Nephron progenitor cell (in vitro differentiated cells): ENCODE measurements around the gene PVALEF.

Source experiments
- DNase-seq: peaks from one replicate; pipeline ENCODE4 v3.0.0; 2021
- H3K27ac Mint-ChIP-seq: 2 replicates; pipeline ENCODE4 v1.8.0; 2021; ENCODE audit warnings: mild to moderate bottlenecking, moderate library complexity, mixed read lengths
- H3K27me3 Mint-ChIP-seq: 2 replicates; pipeline ENCODE4 v1.8.0; 2021; ENCODE audit warnings: mild to moderate bottlenecking, low read depth, mixed read lengths; ENCODE audit not compliant: poor library complexity
- H3K36me3 Mint-ChIP-seq: 2 replicates; pipeline ENCODE4 v1.8.0; 2021; ENCODE audit warnings: low read depth, mixed read lengths
- H3K4me1 Mint-ChIP-seq: 2 replicates; pipeline ENCODE4 v1.8.0; 2021; ENCODE audit warnings: mixed read lengths
- H3K4me3 Mint-ChIP-seq: 2 replicates; pipeline ENCODE4 v1.8.0; 2021; ENCODE audit warnings: mild to moderate bottlenecking, moderate library complexity, mixed read lengths
- H3K9me3 Mint-ChIP-seq: 2 replicates; pipeline ENCODE4 v1.8.0; 2021; ENCODE audit warnings: mild to moderate bottlenecking, moderate library complexity, mixed read lengths
- CTCF ChIP-seq: fragments of 200-600 bp; sonication (generic); IDR thresholded peaks from 2 replicates; pipeline ENCODE4 v1.5.0; 2021; ENCODE audit warnings: antibody characterized with exemption

The PVALEF gene

GRCh38 chr17:81231121-81231645, 65.9 kb downstream of the PVALEF start:
- DNase-seq, result no peak
- TF ChIP-seq CTCF, result no peak
- H3K9me3 Mint-ChIP-seq, result peaks cover 14% of the 10 kb centered on the region
- H3K27me3 Mint-ChIP-seq, result peaks cover 6% of the 10 kb centered on the region
- peaks cover 18% of the 10 kb centered on the region for H3K4me1 Mint-ChIP-seq
- H3K36me3 Mint-ChIP-seq, result peaks cover 26% of the 10 kb centered on the region
- H3K27ac Mint-ChIP-seq, result no peak overlapping the region
- H3K4me3 Mint-ChIP-seq, result no peak overlapping the region

GRCh38 chr17:81231766-81232581, 66.7 kb downstream of the PVALEF start:
- no peak overlapping the region for H3K4me3 Mint-ChIP-seq
- peaks cover 18% of the 10 kb centered on the region for H3K4me1 Mint-ChIP-seq
- H3K36me3 Mint-ChIP-seq, result peaks cover 22% of the 10 kb centered on the region
- H3K9me3 Mint-ChIP-seq, result peaks cover 8% of the 10 kb centered on the region
- no peak for DNase-seq
- H3K27ac Mint-ChIP-seq, result no peak overlapping the region
- H3K27me3 Mint-ChIP-seq, result peaks cover 6% of the 10 kb centered on the region
- TF ChIP-seq CTCF, result no peak
